Measurements from ENCODE around the gene GTF2F1. TPM values are rescaled to one million over a fixed set of nuclear protein-coding genes. Genes with fewer than 3 reads are reported as not detected.

Gene GTF2F1, protein sequence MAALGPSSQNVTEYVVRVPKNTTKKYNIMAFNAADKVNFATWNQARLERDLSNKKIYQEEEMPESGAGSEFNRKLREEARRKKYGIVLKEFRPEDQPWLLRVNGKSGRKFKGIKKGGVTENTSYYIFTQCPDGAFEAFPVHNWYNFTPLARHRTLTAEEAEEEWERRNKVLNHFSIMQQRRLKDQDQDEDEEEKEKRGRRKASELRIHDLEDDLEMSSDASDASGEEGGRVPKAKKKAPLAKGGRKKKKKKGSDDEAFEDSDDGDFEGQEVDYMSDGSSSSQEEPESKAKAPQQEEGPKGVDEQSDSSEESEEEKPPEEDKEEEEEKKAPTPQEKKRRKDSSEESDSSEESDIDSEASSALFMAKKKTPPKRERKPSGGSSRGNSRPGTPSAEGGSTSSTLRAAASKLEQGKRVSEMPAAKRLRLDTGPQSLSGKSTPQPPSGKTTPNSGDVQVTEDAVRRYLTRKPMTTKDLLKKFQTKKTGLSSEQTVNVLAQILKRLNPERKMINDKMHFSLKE
- total RNA-seq, result 10 to 100 TPM; 50.8 to 57.0 (median 51.4) TPM

DNA sequence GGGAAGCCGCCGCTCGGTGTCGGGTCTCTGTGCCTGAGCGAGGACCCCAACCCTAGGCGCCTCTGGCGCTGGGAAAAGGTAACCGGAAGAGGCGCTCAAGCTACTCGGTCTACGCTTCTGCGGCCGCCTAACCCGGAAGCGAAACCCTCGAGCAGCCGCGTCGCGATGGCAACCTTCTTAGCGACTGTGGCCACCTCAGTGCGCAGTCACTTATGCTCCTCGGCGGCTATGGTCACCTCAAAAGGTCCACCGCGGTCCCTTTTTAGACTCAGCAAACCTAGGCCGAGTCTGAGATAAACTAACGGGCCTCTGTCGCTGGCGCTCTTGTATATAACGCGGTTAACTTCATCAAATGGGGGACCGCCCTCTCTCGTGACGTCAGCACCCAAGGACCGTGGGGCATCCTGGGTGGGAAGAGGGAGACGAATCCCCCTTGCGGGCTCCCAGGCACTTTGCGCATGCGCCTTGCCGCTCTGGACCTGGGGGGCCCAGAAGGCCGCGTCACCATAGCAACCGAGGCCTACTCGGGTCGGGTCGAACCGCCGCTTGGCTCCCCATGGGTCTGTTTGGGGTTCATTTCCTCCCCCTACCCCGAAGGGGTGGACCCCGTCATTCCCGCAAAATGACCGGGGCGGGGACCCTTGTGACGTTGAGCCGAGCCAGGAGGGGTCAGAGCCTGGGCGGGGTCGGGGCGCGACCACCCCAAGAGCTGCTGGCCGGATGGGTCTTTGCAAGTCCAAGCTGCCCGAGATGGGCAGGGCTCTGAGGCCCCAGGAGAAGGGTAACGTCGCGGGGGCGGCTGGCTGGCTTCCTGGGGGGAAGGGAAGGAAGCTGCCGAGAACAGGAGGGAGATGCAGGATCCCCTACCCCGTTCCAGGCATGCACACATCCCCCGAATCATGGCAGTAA lies at the start of gene GTF2F1:
TSS of gene GTF2F1 (minus strand) at position 91 of the 909 bp plus-strand sequence. CDS start 169 bp downstream, outside the sequence.
- 1% methylated on average over 22 to 25 of the region's 69 CpGs for WGBS, 2 donors
- Histone ChIP-seq H3K4me3 (replicated peaks in 1 of 3) (peak within 1 kb of the TSS; percentile 64 to 83 (median 69)), H3K36me3 (peaks cover 8 to 18% of the 10 kb centered on the region in 2 donors), H3K9me3 (no peaks in the 10 kb centered on the region), H3K27me3 (no peaks in the 10 kb centered on the region), H3K27ac (peak within 1 kb of the TSS; percentile 89 to 99 (median 90)), H3K4me1 (peaks cover 8 to 9% of the 10 kb centered on the region in 2 donors)
- TF ChIP-seq, protein P1, sequence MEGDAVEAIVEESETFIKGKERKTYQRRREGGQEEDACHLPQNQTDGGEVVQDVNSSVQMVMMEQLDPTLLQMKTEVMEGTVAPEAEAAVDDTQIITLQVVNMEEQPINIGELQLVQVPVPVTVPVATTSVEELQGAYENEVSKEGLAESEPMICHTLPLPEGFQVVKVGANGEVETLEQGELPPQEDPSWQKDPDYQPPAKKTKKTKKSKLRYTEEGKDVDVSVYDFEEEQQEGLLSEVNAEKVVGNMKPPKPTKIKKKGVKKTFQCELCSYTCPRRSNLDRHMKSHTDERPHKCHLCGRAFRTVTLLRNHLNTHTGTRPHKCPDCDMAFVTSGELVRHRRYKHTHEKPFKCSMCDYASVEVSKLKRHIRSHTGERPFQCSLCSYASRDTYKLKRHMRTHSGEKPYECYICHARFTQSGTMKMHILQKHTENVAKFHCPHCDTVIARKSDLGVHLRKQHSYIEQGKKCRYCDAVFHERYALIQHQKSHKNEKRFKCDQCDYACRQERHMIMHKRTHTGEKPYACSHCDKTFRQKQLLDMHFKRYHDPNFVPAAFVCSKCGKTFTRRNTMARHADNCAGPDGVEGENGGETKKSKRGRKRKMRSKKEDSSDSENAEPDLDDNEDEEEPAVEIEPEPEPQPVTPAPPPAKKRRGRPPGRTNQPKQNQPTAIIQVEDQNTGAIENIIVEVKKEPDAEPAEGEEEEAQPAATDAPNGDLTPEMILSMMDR (IDR thresholded peaks at IDR 0.05), result peak in 2 of 6 experiments; percentile 15 to 18
- peak; percentile 25 to 54 for TF ChIP-seq POLR2A (IDR thresholded peaks at IDR 0.05)
- intact Hi-C loops (cut with DNase I), result no loop called here
- peak; percentile 91 for DNase-seq

DNA sequence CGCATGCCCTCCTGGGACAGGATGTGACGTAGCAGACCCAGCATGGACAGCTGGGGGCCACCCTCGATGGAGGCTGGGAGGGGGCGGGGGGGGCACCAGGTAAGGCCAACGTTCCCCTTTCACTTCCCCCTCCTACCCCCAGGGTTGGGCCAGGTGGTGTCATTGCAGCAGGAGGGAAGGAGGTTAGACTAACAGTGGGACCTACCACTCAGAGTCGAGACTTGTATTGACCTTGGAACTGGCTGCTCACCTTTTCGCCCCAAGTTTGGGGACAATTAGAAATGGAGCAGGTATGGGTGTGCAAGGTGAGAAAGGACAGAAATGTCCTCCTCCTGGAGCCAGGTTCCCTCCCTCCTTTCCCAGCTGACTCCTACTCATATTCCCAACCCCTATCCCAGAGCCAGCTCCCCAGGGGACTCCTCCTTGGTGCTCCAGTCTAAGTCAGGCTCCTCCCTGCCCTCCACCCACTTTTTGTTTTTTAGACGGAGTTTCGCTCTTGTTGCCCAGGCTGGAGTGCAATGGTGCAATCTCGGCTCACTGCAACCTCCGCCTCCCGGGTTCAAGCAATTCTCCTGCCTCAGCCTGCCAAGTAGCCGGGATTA lies 49.2 kb upstream of the GTF2F1 start:
- Histone ChIP-seq H3K36me3 (no peaks in the 10 kb centered on the region), H3K4me1 (no peaks in the 10 kb centered on the region), H3K4me3 (replicated peaks in 1 of 3) (no peak overlapping the region), H3K27ac (no peak overlapping the region), H3K9me3 (no peaks in the 10 kb centered on the region), H3K27me3 (no peaks in the 10 kb centered on the region)
- no peak for DNase-seq
- TF ChIP-seq, protein P1 (IDR thresholded peaks at IDR 0.05), result no peak
- no peak for TF ChIP-seq POLR2A (IDR thresholded peaks at IDR 0.05)
- intact Hi-C loops (cut with DNase I), result no loop called here
- WGBS, 2 donors, result 92 to 96% methylated on average over 11 to 13 of the region's 13 CpGs

DNA sequence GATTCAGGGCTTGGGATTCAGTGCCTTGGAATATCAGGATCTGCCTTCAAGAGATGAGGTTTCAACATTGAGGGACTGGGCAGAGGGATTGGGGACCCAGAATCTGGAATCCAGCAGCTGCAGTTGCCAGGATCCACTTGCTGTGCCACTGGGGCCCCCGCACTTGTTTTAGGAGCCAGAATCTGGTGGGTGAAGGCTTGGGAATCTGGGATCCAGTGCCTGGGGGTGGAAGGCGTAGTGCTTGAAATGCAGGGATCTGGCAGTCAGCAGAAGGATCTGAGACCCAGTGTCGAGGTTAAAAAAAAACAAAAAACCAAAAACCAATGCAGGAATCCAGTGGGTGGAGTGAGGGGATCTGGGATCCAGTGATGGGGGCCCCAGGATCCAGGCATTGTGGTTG lies 47.9 kb upstream of the GTF2F1 start:
- H3K4me1 ChIP-seq, result no peaks in the 10 kb centered on the region
- H3K4me3 ChIP-seq (replicated peaks in 1 of 3), result no peak overlapping the region
- no peaks in the 10 kb centered on the region for H3K36me3 ChIP-seq
- no peak overlapping the region for H3K27ac ChIP-seq
- no peaks in the 10 kb centered on the region for H3K27me3 ChIP-seq
- intact Hi-C loops (cut with DNase I), result no loop called here
- TF ChIP-seq, protein P1 (IDR thresholded peaks at IDR 0.05), result no peak
- no peak for TF ChIP-seq POLR2A (IDR thresholded peaks at IDR 0.05)
- WGBS, 2 donors, result 76 to 95% methylated on average over 3 of the region's 3 CpGs
- no peaks in the 10 kb centered on the region for H3K9me3 ChIP-seq
- no peak for DNase-seq

DNA sequence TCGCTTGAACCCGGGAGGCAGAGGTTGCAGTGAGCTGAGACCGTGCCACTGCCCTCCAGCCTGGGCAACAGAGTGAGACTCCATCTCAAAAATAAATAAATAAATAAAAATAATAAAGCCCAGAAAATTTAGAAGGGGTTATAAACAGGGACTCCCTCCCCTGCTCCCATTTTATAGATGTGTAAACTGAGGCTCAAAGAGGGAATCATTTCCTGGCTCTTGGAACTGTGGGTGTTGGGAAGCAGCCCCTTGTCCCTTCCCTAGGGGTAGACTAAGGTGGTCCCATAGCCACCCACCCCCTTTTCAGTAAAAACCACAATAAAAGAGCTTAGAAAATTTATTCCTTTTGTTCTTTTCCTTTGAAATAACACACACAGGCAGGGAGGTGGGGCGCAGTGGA lies 46.8 kb upstream of the GTF2F1 start:
- Histone ChIP-seq H3K27me3 (no peaks in the 10 kb centered on the region), H3K4me1 (no peaks in the 10 kb centered on the region), H3K36me3 (no peaks in the 10 kb centered on the region), H3K9me3 (no peaks in the 10 kb centered on the region), H3K27ac (no peak overlapping the region), H3K4me3 (replicated peaks in 1 of 3) (no peak overlapping the region)
- DNase-seq, result no peak
- WGBS, 2 donors, result 83 to 84% methylated on average over 4 of the region's 4 CpGs
- intact Hi-C loops (cut with DNase I), result no loop called here
- TF ChIP-seq POLR2A (IDR thresholded peaks at IDR 0.05), result no peak
- TF ChIP-seq, protein P1 (IDR thresholded peaks at IDR 0.05), result no peak

Measured in thyroid gland (tissue), 4 donors.